Epithelial cell of esophagus (primary cell): ENCODE data around the gene COP1.
"Not testable (repeated sequence)": the region's sequence is repeated elsewhere in the genome, so short reads cannot be mapped to it uniquely, and the experiment has no call there.

Source experiments
- DNase-seq: peaks from one replicate; pipeline ENCODE4 v3.0.0; 2010; ENCODE audit warnings: low read depth
- H3K4me3 ChIP-seq: 2 replicates; pipeline ENCODE4 v1.5.1; 2011; ENCODE audit warnings: mild to moderate bottlenecking, low read length, control low read depth
- CTCF ChIP-seq: IDR thresholded peaks from 2 replicates; pipeline ENCODE4 v1.5.1; 2011; ENCODE audit warnings: low read depth, mild to moderate bottlenecking, low read length, control low read depth, inconsistent platforms; ENCODE audit not compliant: insufficient read depth; ENCODE audit errors: missing control alignments

COP1 gene

GRCh38 chr1:176110203-176110602 lies 96.9 kb downstream of the COP1 start:
- DNase-seq = no peak
- no peak overlapping the region for H3K4me3 ChIP-seq
- TF ChIP-seq CTCF = no peak

DNA sequence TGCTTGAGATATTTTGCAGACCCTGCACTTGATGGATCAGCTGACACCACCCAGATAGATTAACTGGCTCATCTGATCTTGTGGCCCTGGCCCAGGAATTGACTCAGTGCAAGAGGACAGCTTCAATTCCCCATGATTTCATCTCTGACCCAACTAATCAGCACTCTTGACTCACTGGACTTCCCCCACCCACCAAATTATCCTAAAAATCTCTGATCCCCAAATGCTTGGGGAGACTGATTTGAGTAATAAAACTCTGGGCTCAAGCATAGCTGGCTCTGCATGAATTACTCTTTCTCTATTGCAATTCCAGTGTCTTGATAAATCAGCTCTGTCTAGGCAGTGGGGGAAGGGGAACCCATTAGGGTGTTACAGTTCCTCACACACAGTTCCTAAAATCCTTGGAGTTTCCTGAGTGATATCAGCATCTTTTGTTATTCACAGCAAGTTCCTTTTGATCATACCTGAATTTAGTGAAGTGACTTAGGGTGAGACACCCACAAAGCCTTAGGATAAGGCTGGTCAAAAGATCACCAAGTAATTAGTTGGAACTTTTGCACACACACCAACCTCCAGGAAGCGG lies 104.2 kb downstream of the COP1 start:
- no peak for TF ChIP-seq CTCF
- DNase-seq = peak; percentile 13
- no peak overlapping the region for H3K4me3 ChIP-seq

DNA sequence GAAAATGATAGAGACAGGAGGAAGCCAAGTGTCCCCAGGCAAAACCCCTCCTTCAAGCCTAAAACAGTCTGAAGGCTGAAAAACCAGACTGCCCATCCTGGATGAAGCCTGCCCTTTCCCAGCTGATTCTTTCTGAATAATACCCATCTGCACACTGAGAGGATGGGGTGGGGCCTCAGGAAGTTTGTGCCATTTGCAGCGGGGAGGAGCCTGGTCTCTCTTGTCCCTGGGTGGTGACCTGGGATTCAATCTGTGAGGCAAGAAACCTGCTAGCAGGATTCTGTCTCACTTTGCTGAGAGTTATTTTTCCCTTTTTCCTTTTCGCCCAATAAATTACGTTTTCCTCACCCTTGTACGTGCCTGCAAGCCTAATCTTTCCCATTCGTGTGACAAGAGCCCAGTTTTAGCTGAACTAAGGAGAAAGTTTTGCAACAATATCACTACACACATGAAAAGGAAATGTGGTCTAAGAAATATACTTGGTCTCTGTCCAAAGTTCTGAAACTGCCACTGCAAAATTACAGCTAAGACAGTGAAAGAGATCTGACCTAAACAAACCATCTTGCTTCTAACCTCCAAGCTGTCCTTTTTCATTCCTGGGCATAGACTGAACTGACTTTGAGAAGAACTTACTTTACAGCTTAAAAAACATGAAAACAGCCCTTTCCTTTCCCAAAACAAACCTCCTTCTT lies 105.0 kb downstream of the COP1 start:
- H3K4me3 ChIP-seq = no peak overlapping the region
- TF ChIP-seq CTCF = no peak
- peak; percentile 7 for DNase-seq

DNA sequence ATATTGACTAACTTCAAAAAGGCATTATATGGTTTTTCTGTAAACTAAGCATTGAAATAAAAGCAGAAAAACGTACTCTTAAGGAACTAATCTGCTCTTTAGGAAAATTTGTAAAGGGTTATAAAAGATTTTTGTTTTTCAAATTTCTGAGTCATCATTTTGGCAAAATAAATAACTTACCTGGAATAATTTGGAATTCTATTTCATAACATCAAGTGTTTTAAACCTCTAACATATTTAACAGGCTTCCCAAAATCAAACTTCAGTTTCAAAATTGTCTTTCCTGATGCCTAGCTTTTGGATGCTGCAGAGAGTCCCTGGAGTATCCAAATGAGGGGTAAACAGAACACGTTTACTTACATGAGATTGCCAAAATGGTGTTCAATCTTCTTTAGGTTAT lies 108.5 kb downstream of the COP1 start:
- no peak for TF ChIP-seq CTCF
- no peak overlapping the region for H3K4me3 ChIP-seq
- no peak for DNase-seq

GRCh38 chr1:176096015-176096414 lies 111.1 kb downstream of the COP1 start:
- no peak for TF ChIP-seq CTCF
- no peak for DNase-seq
- no peak overlapping the region for H3K4me3 ChIP-seq

GRCh38 chr1:176090766-176091165 lies 116.3 kb downstream of the COP1 start:
- DNase-seq = no peak
- no peak for TF ChIP-seq CTCF
- no peak overlapping the region for H3K4me3 ChIP-seq

GRCh38 chr1:176087746-176088145 lies 119.3 kb downstream of the COP1 start:
- H3K4me3 ChIP-seq, DNase-seq: not testable (repeated sequence)
